HG02852 (cell line): ENCODE results near the gene BABAM2.
"Not testable (repeated sequence)": the region's sequence is repeated elsewhere in the genome, so short reads cannot be mapped to it uniquely, and the experiment has no call there.

Experiments used
- ATAC-seq: cut with Tn5 transposase; IDR thresholded peaks from one replicate; pipeline ENCODE4 v1.9.1; 2021; ENCODE audit warnings: mild to moderate bottlenecking, moderate library complexity; ENCODE audit not compliant: unreplicated experiment

Gene BABAM2

GRCh38 chr2:27875089-27875881, 15.2 kb upstream of the BABAM2 start:
- no peak for ATAC-seq

- ATAC-seq: no peak
Measured at GRCh38 chr2:27878825-27879224, 11.7 kb upstream of the BABAM2 start.

GRCh38 chr2:27881815-27882583, 8.5 kb upstream of the BABAM2 start:
- not testable (repeated sequence) for ATAC-seq

- not testable (repeated sequence) for ATAC-seq
Measured at GRCh38 chr2:27882584-27882922, 8.0 kb upstream of the BABAM2 start.

- no peak for ATAC-seq
Measured at GRCh38 chr2:27884601-27885000, 5.9 kb upstream of the BABAM2 start.

GRCh38 chr2:27885234-27885633, 5.3 kb upstream of the BABAM2 start:
- ATAC-seq: no peak

- ATAC-seq: no peak
Measured at GRCh38 chr2:27885661-27886060, 4.9 kb upstream of the BABAM2 start.

GRCh38 chr2:27886322-27886721, 4.2 kb upstream of the BABAM2 start:
- no peak for ATAC-seq

GRCh38 chr2:27887111-27887510, 3.4 kb upstream of the BABAM2 start:
- no peak for ATAC-seq

- ATAC-seq: no peak
Measured at GRCh38 chr2:27887830-27888229, 2.7 kb upstream of the BABAM2 start.

GRCh38 chr2:27888790-27889189, 1.7 kb upstream of the BABAM2 start:
- ATAC-seq: no peak

GRCh38 chr2:27889774-27890145, 769 bp upstream of the BABAM2 start:
- no peak for ATAC-seq

GRCh38 chr2:27890924-27891672, 569 bp downstream of the BABAM2 start:
- peak; percentile 30 for ATAC-seq

- ATAC-seq: no peak
Measured at GRCh38 chr2:27891673-27892105, 1.2 kb downstream of the BABAM2 start.

GRCh38 chr2:27893006-27893405, 2.5 kb downstream of the BABAM2 start:
- ATAC-seq: no peak

GRCh38 chr2:27897717-27898116, 7.2 kb downstream of the BABAM2 start:
- no peak for ATAC-seq

GRCh38 chr2:27901234-27901633, 10.7 kb downstream of the BABAM2 start:
- ATAC-seq: no peak

GRCh38 chr2:27902098-27902497, 11.6 kb downstream of the BABAM2 start:
- ATAC-seq: no peak

GRCh38 chr2:27903018-27903417, 12.5 kb downstream of the BABAM2 start:
- ATAC-seq: no peak

GRCh38 chr2:27903649-27904404, 13.3 kb downstream of the BABAM2 start:
- ATAC-seq: no peak

GRCh38 chr2:27904405-27904665, 13.8 kb downstream of the BABAM2 start:
- no peak for ATAC-seq
